Peyer's patch (tissue), 4 donors: Measurements from ENCODE around the gene NHLH2. TPM values are rescaled to one million over a fixed set of nuclear protein-coding genes. Genes with fewer than 3 reads are reported as not detected.

Source experiments
- DNase-seq, 3 donors: peaks; one replicate each; pipeline ENCODE4 v3.0.0-alpha.2; 2017 to 2019
- H3K27ac ChIP-seq, 4 donors: fragments of 200-600 bp; sonication (generic); one replicate each; pipeline ENCODE4 v1.5.1; 2016 to 2019
- H3K27me3 ChIP-seq, 2 donors: fragments of 200-600 bp; sonication (generic); one replicate each; pipeline ENCODE4 v1.5.1; 2019
- H3K36me3 ChIP-seq, 3 donors: fragments of 200-600 bp; sonication (generic); one replicate each; pipeline ENCODE4 v1.5.1; 2016 to 2019
- H3K4me1 ChIP-seq, 4 donors: fragments of 200-600 bp; sonication (generic); one replicate each; pipeline ENCODE4 v1.5.1; 2016 to 2019
- H3K4me3 ChIP-seq, 4 donors: fragments of 200-600 bp; sonication (generic); 1 replicate in 3 of 4; 2 replicates in 1 of 4; pipeline ENCODE4 v1.5.1; 2016 to 2019; ENCODE audit warnings: mild to moderate bottlenecking in 1 of 4
- H3K9me3 ChIP-seq, 4 donors: fragments of 200-600 bp; sonication (generic); one replicate each; pipeline ENCODE4 v1.5.1; 2016 to 2019; ENCODE audit warnings: mild to moderate bottlenecking in 1 of 4
- POLR2A ChIP-seq, 2 donors: fragments of 450-650 bp; IDR thresholded peaks; one replicate each; pipeline ENCODE4 v1.5.1; 2017; ENCODE audit warnings: antibody characterized with exemption in 2 of 2, mild to moderate bottlenecking in 2 of 2, moderate library complexity in 2 of 2
- total RNA-seq, 4 donors: library from RNA; depleted of rRNA; stranded (reverse); fragments of >200 nt; gene quantifications; one replicate each; pipeline ENCODE4 v1.1.0, GENCODE V29; 2016
- TF ChIP-seq, protein P1 (sequence below), 6 experiments: fragments of 450-650 bp in 4 of 6; fragments of 200-600 bp in 2 of 6; sonication (generic) in 1 of 6; IDR thresholded peaks; one replicate each; pipeline ENCODE4 v1.5.1; 2017 to 2019; ENCODE audit warnings: antibody characterized with exemption in 6 of 6, mild to moderate bottlenecking in 3 of 6, moderate library complexity in 1 of 6

Gene NHLH2
- total RNA-seq, 4 donors from 2014 or later, result not detected

DNA sequence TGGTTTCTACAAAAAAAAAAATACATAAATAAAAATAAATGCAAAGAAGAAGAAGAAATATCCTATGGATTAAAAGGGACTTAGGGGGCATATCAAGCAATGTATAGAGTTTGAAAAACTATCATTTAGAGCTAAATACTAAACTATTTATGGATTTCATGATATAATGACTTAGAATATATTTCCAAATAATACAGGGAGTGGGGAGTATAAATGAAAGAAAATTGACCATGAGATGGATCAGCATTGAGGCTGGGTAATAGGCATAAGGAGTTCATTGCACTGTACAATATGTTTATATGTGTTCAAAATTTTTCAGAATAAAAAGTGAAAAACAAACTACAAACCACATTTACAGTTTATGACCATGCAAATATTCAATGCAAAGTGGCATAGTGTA lies 18.8 kb downstream of the NHLH2 start:
- TF ChIP-seq, protein P1, sequence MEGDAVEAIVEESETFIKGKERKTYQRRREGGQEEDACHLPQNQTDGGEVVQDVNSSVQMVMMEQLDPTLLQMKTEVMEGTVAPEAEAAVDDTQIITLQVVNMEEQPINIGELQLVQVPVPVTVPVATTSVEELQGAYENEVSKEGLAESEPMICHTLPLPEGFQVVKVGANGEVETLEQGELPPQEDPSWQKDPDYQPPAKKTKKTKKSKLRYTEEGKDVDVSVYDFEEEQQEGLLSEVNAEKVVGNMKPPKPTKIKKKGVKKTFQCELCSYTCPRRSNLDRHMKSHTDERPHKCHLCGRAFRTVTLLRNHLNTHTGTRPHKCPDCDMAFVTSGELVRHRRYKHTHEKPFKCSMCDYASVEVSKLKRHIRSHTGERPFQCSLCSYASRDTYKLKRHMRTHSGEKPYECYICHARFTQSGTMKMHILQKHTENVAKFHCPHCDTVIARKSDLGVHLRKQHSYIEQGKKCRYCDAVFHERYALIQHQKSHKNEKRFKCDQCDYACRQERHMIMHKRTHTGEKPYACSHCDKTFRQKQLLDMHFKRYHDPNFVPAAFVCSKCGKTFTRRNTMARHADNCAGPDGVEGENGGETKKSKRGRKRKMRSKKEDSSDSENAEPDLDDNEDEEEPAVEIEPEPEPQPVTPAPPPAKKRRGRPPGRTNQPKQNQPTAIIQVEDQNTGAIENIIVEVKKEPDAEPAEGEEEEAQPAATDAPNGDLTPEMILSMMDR (IDR thresholded peaks at IDR 0.05), result no peak
- TF ChIP-seq POLR2A (IDR thresholded peaks at IDR 0.05), result no peak
- no peaks in the 10 kb centered on the region for H3K4me1 ChIP-seq

DNA sequence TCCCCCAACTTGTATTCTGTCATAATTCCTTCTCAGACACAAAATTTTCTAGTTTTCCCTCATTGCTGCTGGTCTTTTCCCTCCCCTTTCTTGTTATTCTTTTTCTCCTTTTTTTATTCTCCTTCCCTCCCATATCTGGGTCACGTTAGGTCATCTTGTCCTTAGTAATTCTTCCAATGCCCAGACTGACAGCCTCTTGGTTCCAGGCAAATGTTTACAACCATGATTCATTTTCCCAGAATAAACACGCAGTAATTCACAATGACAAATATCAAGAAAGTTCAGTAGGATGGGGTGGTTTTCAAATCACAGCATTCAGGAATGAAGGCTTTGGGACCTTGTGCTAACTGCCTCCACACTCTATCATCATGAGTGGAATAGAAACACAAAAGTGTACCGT lies 25.2 kb downstream of the NHLH2 start:
- Histone ChIP-seq H3K36me3 (no peaks in the 10 kb centered on the region), H3K27ac (no peak overlapping the region), H3K4me1 (peaks cover 0 to 5% (median 0%) of the 10 kb centered on the region in 4 donors), H3K27me3 (no peaks in the 10 kb centered on the region), H3K4me3 (no peak overlapping the region), H3K9me3 (no peaks in the 10 kb centered on the region)
- no peak for DNase-seq
- TF ChIP-seq, protein P1 (IDR thresholded peaks at IDR 0.05), result no peak

More for the DNA sequence above, 18.8 kb downstream of the NHLH2 start:
- H3K27ac ChIP-seq, result no peak overlapping the region
- H3K9me3 ChIP-seq, result no peaks in the 10 kb centered on the region
- no peak for DNase-seq
- H3K36me3 ChIP-seq, result no peaks in the 10 kb centered on the region
- no peak overlapping the region for H3K4me3 ChIP-seq
- no peaks in the 10 kb centered on the region for H3K27me3 ChIP-seq

DNA sequence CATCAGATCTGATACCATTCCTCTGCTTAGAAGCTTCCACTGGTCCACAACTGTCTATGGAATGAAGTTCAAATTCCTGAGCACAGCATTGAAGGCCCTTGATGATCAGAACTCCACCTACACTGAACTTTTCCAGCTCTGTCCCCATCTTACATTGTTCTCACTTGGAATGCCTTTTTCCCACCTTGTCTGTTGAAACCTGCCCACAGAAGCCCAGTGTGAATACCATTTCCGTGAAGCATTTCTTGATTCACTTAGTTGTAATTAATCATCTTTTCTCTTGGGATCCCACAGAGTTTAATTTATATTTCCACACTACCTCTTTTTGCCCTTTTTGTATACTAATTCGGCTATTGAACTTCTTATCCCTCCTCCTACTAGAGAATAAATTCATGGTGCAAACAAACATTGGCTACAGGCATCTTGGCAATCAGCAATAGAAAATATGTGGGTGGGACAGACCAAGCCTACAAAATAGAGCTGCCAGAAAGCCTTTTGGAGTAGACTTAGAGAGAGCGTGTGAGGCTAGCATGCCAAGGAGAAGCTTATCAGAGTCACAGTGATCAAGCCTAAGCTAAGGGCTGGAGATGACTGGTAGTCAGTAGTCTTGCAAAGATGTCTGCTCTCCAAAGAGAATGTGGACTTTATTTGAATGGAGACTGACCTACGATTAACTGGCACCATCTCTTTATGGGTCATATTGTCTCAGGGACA lies 26.1 kb downstream of the NHLH2 start:
- H3K9me3 ChIP-seq, result no peaks in the 10 kb centered on the region
- no peak for DNase-seq
- H3K4me1 ChIP-seq, result peaks cover 0 to 5% (median 0%) of the 10 kb centered on the region in 4 donors
- H3K36me3 ChIP-seq, result no peaks in the 10 kb centered on the region
- H3K27ac ChIP-seq, result no peak overlapping the region
- no peak overlapping the region for H3K4me3 ChIP-seq
- no peaks in the 10 kb centered on the region for H3K27me3 ChIP-seq
- TF ChIP-seq, protein P1 (IDR thresholded peaks at IDR 0.05), result no peak
- TF ChIP-seq POLR2A (IDR thresholded peaks at IDR 0.05), result no peak

DNA sequence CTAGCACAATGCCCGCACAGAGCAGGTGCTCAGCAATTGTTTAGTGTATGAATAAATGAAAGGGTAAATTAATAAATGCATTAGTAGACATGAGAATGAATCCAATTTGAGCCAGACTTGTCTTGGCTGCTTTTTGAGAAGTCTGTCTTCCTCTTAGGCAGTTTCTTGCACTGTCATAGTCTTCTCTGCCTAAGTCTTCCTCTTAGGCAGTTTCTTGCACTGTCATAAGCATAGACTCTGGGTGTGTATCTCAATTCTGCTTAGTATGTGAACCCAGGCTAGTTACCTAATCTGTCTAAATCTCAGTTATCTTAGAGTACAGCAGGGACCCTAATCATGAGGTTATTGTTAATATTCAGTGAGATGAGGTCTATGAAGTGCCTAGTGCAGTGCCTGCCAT lies 27.2 kb downstream of the NHLH2 start:
- H3K4me3 ChIP-seq, result no peak overlapping the region
- TF ChIP-seq POLR2A (IDR thresholded peaks at IDR 0.05), result no peak
- TF ChIP-seq, protein P1 (IDR thresholded peaks at IDR 0.05), result no peak
- no peak for DNase-seq
- H3K4me1 ChIP-seq, result peaks cover 0 to 5% (median 0%) of the 10 kb centered on the region in 4 donors
- H3K27me3 ChIP-seq, result no peaks in the 10 kb centered on the region
- H3K9me3 ChIP-seq, result no peaks in the 10 kb centered on the region
- H3K36me3 ChIP-seq, result no peaks in the 10 kb centered on the region
- H3K27ac ChIP-seq, result no peak overlapping the region

DNA sequence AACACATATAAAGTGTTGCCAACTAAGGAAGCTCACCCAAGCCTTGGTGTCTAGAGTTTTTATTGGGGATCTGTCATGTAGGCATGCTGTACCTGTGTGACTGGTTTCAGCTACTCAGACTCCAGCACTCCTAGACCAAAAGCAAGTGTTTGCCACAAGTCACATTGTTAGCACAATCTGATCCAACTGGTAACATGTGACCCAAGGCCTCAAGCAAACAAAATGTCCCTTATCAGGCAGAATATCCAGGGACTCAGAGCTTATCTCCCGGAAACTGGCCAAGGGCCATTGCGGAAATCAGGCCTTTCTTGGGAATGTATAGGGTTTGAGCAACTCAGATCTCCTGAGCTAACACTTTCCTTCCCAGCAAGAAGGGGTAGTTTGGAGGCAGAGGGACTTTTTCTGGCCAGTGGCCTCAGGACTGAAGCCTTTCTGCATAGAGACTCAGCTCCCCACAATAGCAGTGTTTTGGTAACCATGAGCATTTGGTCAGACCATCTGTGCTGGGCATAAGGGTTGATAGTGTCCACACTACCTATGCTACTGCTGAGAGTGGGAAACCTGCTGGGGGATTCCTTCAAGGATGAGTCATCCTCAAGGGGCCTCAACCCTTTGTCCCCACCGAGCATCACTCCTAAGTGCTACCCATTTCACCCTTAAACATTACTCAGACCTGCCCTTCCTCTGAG lies 29.6 kb downstream of the NHLH2 start:
- H3K27ac ChIP-seq, result peak overlapping the region in 2 of 4 donors; percentile 10 to 16
- TF ChIP-seq, protein P1 (IDR thresholded peaks at IDR 0.05), result no peak
- TF ChIP-seq POLR2A (IDR thresholded peaks at IDR 0.05), result no peak
- no peaks in the 10 kb centered on the region for H3K36me3 ChIP-seq
- H3K4me3 ChIP-seq, result no peak overlapping the region
- DNase-seq, result peak in 2 of 3 donors; percentile 60 to 65
- no peaks in the 10 kb centered on the region for H3K9me3 ChIP-seq
- H3K27me3 ChIP-seq, result no peaks in the 10 kb centered on the region
- peaks cover 0 to 5% (median 0%) of the 10 kb centered on the region in 4 donors for H3K4me1 ChIP-seq
